Measurements from ENCODE around the gene PDE10A. TPM values are rescaled to one million over a fixed set of nuclear protein-coding genes. Genes with fewer than 3 reads are reported as not detected.

PDE10A gene
- total RNA-seq, 1 experiment from 2014 or later: 0.31 TPM

DNA sequence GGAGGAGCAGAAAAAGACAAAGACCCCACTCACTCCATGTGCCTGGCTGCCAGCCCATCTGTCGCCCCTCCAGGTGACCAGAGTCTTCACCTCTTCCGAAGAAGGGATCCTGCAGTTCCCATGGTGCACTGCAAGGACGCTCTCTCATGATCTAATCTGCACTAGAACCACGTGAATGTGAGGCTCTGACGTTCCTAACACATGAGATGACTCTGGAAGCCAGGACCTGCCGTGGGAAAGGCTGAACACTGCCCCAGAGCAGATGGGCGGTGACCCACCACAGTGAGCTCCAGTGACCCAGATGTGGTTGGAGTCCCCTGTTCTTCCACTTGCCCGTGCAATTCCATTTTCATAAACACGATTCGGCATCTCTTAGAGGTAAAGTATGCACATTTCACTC lies 39.6 kb upstream of the PDE10A start:
- Histone ChIP-seq H2BK12ac (ENCODE audit: insufficient read length, low read depth, low read length) (no peak overlapping the region), H3K18ac (ENCODE audit: insufficient read length, low read depth, low read length) (no peak overlapping the region), H4K8ac (replicated peaks; ENCODE audit: insufficient read length, low read depth, low read length) (no peak overlapping the region), H3K27ac (ENCODE audit: insufficient read length, low read depth, low read length) (no peak overlapping the region), H3K14ac (ENCODE audit: insufficient read depth, low read length) (no peak overlapping the region), H2AFZ (ENCODE audit: low read length) (no peak overlapping the region), H3K56ac (ENCODE audit: insufficient read length, low read depth, low read length) (no peak overlapping the region), H3K27me3 (ENCODE audit: insufficient read depth, low read length) (no peaks in the 10 kb centered on the region), H3K4ac (ENCODE audit: low read depth, low read length) (no peak overlapping the region), H3K9me3 (ENCODE audit: control insufficient read depth, low read depth, low read length) (no peaks in the 10 kb centered on the region), H4K20me1 (ENCODE audit: control insufficient read depth, insufficient read depth, insufficient read length) (no peaks in the 10 kb centered on the region), H2BK120ac (ENCODE audit: low read depth, low read length, poor library complexity, severe bottlenecking) (no peak overlapping the region), H4K5ac (ENCODE audit: insufficient read length, low read depth, low read length) (no peak overlapping the region), H4K91ac (ENCODE audit: insufficient read length, low read depth, low read length) (no peak overlapping the region), H3K4me1 (ENCODE audit: insufficient read depth, low read length) (no peaks in the 10 kb centered on the region), H3K79me1 (ENCODE audit: insufficient read depth, low read depth, low read length, poor library complexity, severe bottlenecking) (no peaks in the 10 kb centered on the region), H3K23ac (ENCODE audit: insufficient read length, low read depth, low read length) (no peak overlapping the region), H3T11ph (ENCODE audit: low read length) (no peak overlapping the region), H2AK5ac (ENCODE audit: insufficient read length, low read length) (no peak overlapping the region), H2BK20ac (ENCODE audit: low read depth, low read length, poor library complexity, severe bottlenecking) (no peak overlapping the region), H3K23me2 (ENCODE audit: insufficient read length, low read depth, low read length, poor library complexity, severe bottlenecking) (no peaks in the 10 kb centered on the region), H3K79me2 (ENCODE audit: insufficient read depth, low read length) (no peaks in the 10 kb centered on the region), H2BK5ac (ENCODE audit: insufficient read length, low read length) (no peak overlapping the region), H3K9ac (ENCODE audit: extremely low read depth, insufficient read length, low read length) (no peak overlapping the region), H2BK15ac (ENCODE audit: low read depth, low read length) (no peak overlapping the region), H3K4me2 (ENCODE audit: insufficient read depth, insufficient read length, low read length) (no peak overlapping the region)
- TF ChIP-seq, protein P1, sequence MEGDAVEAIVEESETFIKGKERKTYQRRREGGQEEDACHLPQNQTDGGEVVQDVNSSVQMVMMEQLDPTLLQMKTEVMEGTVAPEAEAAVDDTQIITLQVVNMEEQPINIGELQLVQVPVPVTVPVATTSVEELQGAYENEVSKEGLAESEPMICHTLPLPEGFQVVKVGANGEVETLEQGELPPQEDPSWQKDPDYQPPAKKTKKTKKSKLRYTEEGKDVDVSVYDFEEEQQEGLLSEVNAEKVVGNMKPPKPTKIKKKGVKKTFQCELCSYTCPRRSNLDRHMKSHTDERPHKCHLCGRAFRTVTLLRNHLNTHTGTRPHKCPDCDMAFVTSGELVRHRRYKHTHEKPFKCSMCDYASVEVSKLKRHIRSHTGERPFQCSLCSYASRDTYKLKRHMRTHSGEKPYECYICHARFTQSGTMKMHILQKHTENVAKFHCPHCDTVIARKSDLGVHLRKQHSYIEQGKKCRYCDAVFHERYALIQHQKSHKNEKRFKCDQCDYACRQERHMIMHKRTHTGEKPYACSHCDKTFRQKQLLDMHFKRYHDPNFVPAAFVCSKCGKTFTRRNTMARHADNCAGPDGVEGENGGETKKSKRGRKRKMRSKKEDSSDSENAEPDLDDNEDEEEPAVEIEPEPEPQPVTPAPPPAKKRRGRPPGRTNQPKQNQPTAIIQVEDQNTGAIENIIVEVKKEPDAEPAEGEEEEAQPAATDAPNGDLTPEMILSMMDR (conservative IDR thresholded peaks at IDR 0.05): no peak
- no CpG with 5 or more reads among the region's 10 CpGs for WGBS (ENCODE audit: extremely low coverage, insufficient read length, low lambda C conversion rate)
- H3K9me3 Mint-ChIP-seq: peaks cover 0 to 3% of the 10 kb centered on the region in 2 experiments; a peak in 2 of 5 replicates
- H3K36me3 Mint-ChIP-seq (ENCODE audit: insufficient read depth in 1 of 3, low read depth in 3 of 3): no peaks in the 10 kb centered on the region
- peaks cover 4% of the 10 kb centered on the region; the same call in 1 of the 2 replicates for H3K27me3 Mint-ChIP-seq (ENCODE audit: low read depth)
- peaks cover 6% of the 10 kb centered on the region in 2 experiments; a peak in 2 of 4 replicates for H3K4me1 Mint-ChIP-seq
- no peak overlapping the region for H3K4me3 Mint-ChIP-seq
- DNase-seq: no peak
- no peak overlapping the region for H3K27ac Mint-ChIP-seq

Data from H9 (cell line).